ENCODE data around the gene ATF7IP2. TPM values are rescaled to one million over a fixed set of nuclear protein-coding genes. Genes with fewer than 3 reads are reported as not detected.
"Not testable (repeated sequence)": the region's sequence is repeated elsewhere in the genome, so short reads cannot be mapped to it uniquely, and the experiment has no call there.

ATF7IP2 gene
- total and polyA plus RNA-seq, 2 of the 13 experiments (the other 11 are each of a cell fraction or from before 2014, with no cell fraction given), result 117 to 217 TPM

DNA sequence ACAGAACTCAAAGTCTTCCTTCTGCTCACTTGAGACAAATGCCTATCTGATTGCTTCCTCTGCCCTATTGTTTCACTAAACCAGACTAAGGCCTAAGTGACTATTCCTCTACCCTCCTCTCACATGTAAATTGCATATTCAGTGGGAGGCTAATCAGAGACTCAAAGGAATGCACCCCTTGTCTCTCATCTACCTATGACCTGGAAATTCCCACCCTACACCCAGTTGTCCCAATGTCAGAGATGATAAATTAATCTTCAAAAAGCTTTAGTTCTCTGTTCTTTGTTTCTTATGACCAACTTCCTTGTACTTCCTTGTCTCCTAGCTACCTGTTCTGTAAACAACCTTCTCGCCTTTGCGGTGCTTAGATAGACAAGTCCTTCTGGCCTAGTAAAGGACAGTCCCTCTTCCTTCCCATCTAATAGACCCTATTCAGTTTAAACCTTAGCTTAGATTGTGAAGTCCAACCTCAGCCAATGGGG is 118.6 kb downstream of the ATF7IP2 start:
- in situ Hi-C loops (cut with HindIII; ENCODE audit: extremely low pct_ligation_motif_present, low pct_unique_long_range_greater_than_20kb), result no loop called here
- ATAC-seq (no peak), FAIRE-seq (no peak), DNase-seq (ENCODE audit: low spot score) (no peak)
- Histone ChIP-seq H3K27me3 (ENCODE audit: control insufficient read depth in 1 of 2, insufficient read depth in 2 of 2, low read length in 2 of 2) (no peaks in the 10 kb centered on the region), H3K4me2 (ENCODE audit: low read depth, low read length) (no peak overlapping the region), H3K79me2 (ENCODE audit: insufficient read depth, low read length) (no peaks in the 10 kb centered on the region), H2AFZ (ENCODE audit: low read length) (no peak overlapping the region), H3K9ac (ENCODE audit: insufficient read depth, low read depth, low read length) (no peak overlapping the region), H3K27ac (ENCODE audit: extremely low read length, insufficient read depth, low read length) (no peak overlapping the region), H3K9me3 (ENCODE audit: low read length) (no peaks in the 10 kb centered on the region), H3K4me1 (ENCODE audit: insufficient read depth, low read length) (peaks cover 21% of the 10 kb centered on the region), H3K36me3 (replicated peaks in 1 of 2; ENCODE audit: control insufficient read depth in 1 of 2, insufficient read depth in 2 of 2, low read length in 2 of 2) (no peaks in the 10 kb centered on the region), H3K4me3 (replicated peaks in 1 of 3; ENCODE audit: insufficient read depth in 1 of 3, low read depth in 2 of 3, low read length in 3 of 3) (no peak overlapping the region), H4K20me1 (ENCODE audit: insufficient read depth, low read length) (no peaks in the 10 kb centered on the region)
- ChIA-PET CTCF (ENCODE audit: low intra/inter-chr PET ratio, low total read pairs) (no interaction called here), POLR2A (no interaction called here)
- TF ChIP-seq TGIF2 (CRISPR knock-in tag; IDR thresholded peaks at IDR 0.05) (no peak), SOX5 (CRISPR knock-in tag; IDR thresholded peaks at IDR 0.05; ENCODE audit: borderline replicate concordance) (no peak), MBD4 (IDR thresholded peaks at IDR 0.05; ENCODE audit: borderline replicate concordance, low read length) (no peak), ZNF605 (CRISPR knock-in tag; IDR thresholded peaks at IDR 0.05) (no peak), ZBTB42 (CRISPR knock-in tag; IDR thresholded peaks at IDR 0.05) (no peak), ZKSCAN8 (CRISPR knock-in tag; IDR thresholded peaks at IDR 0.05; ENCODE audit: borderline replicate concordance) (no peak), NFYC (CRISPR knock-in tag; IDR thresholded peaks at IDR 0.05) (no peak), ZMYM2 (CRISPR knock-in tag; IDR thresholded peaks at IDR 0.05) (no peak), ATF1 (CRISPR knock-in tag; IDR thresholded peaks at IDR 0.05) (no peak), ZNF124 (CRISPR knock-in tag; IDR thresholded peaks at IDR 0.05) (no peak), ZNF878 (CRISPR knock-in tag; IDR thresholded peaks at IDR 0.05) (no peak), SP5 (CRISPR knock-in tag; IDR thresholded peaks at IDR 0.05; ENCODE audit: borderline replicate concordance, low read depth) (no peak)
- intact Hi-C loops (cut with micrococcal nuclease; ENCODE audit: unreplicated experiment), result no loop called here
- WGBS (ENCODE audit: low lambda C conversion rate), result 80% methylated on average over 2 of the region's 2 CpGs
- no TSS peak for BruUV-seq (replicated peaks)

DNA sequence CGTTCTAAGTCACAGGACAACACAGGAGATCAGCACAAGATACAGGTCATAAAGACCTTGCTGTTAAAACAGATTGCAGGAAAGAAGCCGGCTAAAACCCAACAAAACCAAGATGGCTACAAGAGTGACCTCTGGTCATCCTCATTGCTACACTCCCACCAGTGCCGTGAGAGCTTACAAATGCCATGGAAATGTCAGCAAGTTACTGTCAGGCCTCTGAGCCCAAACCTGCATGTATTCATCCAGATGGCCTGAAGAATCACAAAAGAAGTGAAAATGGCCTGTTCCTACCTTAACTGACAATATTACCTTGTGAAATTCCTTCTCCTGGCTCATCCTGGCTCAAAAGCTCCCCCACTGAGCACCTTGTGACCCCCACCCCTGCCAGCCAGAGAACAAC is 119.4 kb downstream of the ATF7IP2 start:
- DNase-seq (ENCODE audit: low spot score); H3K4me2 ChIP-seq (ENCODE audit: low read depth, low read length); H3K4me3 ChIP-seq (replicated peaks in 1 of 3; ENCODE audit: insufficient read depth in 1 of 3, low read depth in 2 of 3, low read length in 3 of 3); H3K9ac ChIP-seq (ENCODE audit: insufficient read depth, low read depth, low read length); H4K20me1 ChIP-seq (ENCODE audit: insufficient read depth, low read length); H2AFZ ChIP-seq (ENCODE audit: low read length); BruUV-seq (replicated peaks); H3K36me3 ChIP-seq (replicated peaks in 1 of 2; ENCODE audit: control insufficient read depth in 1 of 2, insufficient read depth in 2 of 2, low read length in 2 of 2); ATAC-seq; H3K9me3 ChIP-seq (ENCODE audit: low read length); FAIRE-seq; H3K79me2 ChIP-seq (ENCODE audit: insufficient read depth, low read length); CTCF ChIA-PET (ENCODE audit: low intra/inter-chr PET ratio, low total read pairs); H3K27me3 ChIP-seq (ENCODE audit: control insufficient read depth in 1 of 2, insufficient read depth in 2 of 2, low read length in 2 of 2); H3K27ac ChIP-seq (ENCODE audit: extremely low read length, insufficient read depth, low read length): not testable (repeated sequence)
- POLR2A ChIA-PET, result interaction anchor here (0.8 kb wide), 1 partner anchor 239 kb away, joined by 3 read pairs; no protein-coding TSS in a partner anchor
- intact Hi-C loops (cut with micrococcal nuclease; ENCODE audit: unreplicated experiment), result loop anchor here (5.0 kb wide), 1 partner anchor 138 kb away; no protein-coding TSS in a partner anchor
- H3K4me1 ChIP-seq (ENCODE audit: insufficient read depth, low read length), result peaks cover 23% of the 10 kb centered on the region
- WGBS (ENCODE audit: low lambda C conversion rate), result 21% methylated on average over 3 of the region's 3 CpGs
- in situ Hi-C loops (cut with HindIII; ENCODE audit: extremely low pct_ligation_motif_present, low pct_unique_long_range_greater_than_20kb), result loop anchor here (5.0 kb wide), 2 partner anchors 188 to 248 kb away; no protein-coding TSS in a partner anchor
